MM.1S (cell line): ENCODE results near the gene TACR3.
"Not testable (repeated sequence)": the region's sequence is repeated elsewhere in the genome, so short reads cannot be mapped to it uniquely, and the experiment has no call there.

Source experiments
- DNase-seq: peaks from one replicate; pipeline ENCODE4 v3.0.0-alpha.2; 2015
- H2AFZ ChIP-seq: fragments of 300-600 bp; sonication (generic); 2 replicates; pipeline ENCODE4 v1.6.0; 2016; ENCODE audit warnings: antibody characterized with exemption, low read length
- H3F3A ChIP-seq: fragments of 300-600 bp; sonication (generic); 2 replicates; pipeline ENCODE4 v1.6.1; 2016; ENCODE audit warnings: mild to moderate bottlenecking, antibody characterized with exemption, low read length, moderate library complexity, mixed read lengths; ENCODE audit not compliant: insufficient read depth
- H3K27ac ChIP-seq: fragments of 300-600 bp; sonication (generic); 2 replicates; pipeline ENCODE4 v1.5.1; 2016; ENCODE audit warnings: mild to moderate bottlenecking, low read length
- H3K27me3 ChIP-seq: fragments of 300-600 bp; sonication (generic); replicated peaks from 2 replicates; pipeline ENCODE4 v1.6.0; 2016; ENCODE audit warnings: low read length; ENCODE audit not compliant: insufficient read depth
- H3K36me3 ChIP-seq: fragments of 300-600 bp; sonication (generic); replicated peaks from 2 replicates; pipeline ENCODE4 v1.6.1; 2016; ENCODE audit warnings: mild to moderate bottlenecking, low read length, mixed read lengths; ENCODE audit not compliant: insufficient read depth
- H3K4me1 ChIP-seq: fragments of 300-600 bp; sonication (generic); 2 replicates; pipeline ENCODE4 v1.6.1; 2016; ENCODE audit warnings: low read length, mixed read lengths
- H3K4me2 ChIP-seq: fragments of 300-600 bp; sonication (generic); 2 replicates; pipeline ENCODE4 v1.6.0; 2016; ENCODE audit warnings: low read depth, low read length
- H3K4me3 ChIP-seq: fragments of 300-600 bp; sonication (generic); 2 replicates; pipeline ENCODE4 v1.5.1; 2016; ENCODE audit warnings: low read length, mixed read lengths
- H3K79me2 ChIP-seq: fragments of 300-600 bp; sonication (generic); 2 replicates; pipeline ENCODE4 v1.6.1; 2016; ENCODE audit warnings: mixed run types, low read length, mixed read lengths
- H3K9ac ChIP-seq: fragments of 300-600 bp; sonication (generic); 2 replicates; pipeline ENCODE4 v1.6.1; 2016; ENCODE audit warnings: low read length, mixed read lengths
- H3K9me2 ChIP-seq: fragments of 300-600 bp; sonication (generic); replicated peaks from 2 replicates; pipeline ENCODE4 v1.6.1; 2016; ENCODE audit warnings: mild to moderate bottlenecking, low read length, mixed read lengths; ENCODE audit not compliant: insufficient read depth
- H3K9me3 ChIP-seq: fragments of 300-600 bp; sonication (generic); replicated peaks from 2 replicates; pipeline ENCODE4 v1.6.1; 2016; ENCODE audit warnings: mild to moderate bottlenecking, low read length, mixed read lengths; ENCODE audit not compliant: insufficient read depth
- H4K20me1 ChIP-seq: fragments of 300-600 bp; sonication (generic); 2 replicates; pipeline ENCODE4 v1.6.1; 2016; ENCODE audit warnings: mild to moderate bottlenecking, low read length, moderate library complexity, mixed read lengths; ENCODE audit not compliant: insufficient read depth
- CTCF ChIP-seq: fragments of 300-600 bp; sonication (generic); IDR thresholded peaks from 2 replicates; pipeline ENCODE4 v1.5.1; 2016; ENCODE audit warnings: antibody characterized with exemption, low read length, mixed read lengths
- EZH2 ChIP-seq: fragments of 300-600 bp; sonication (generic); optimal IDR thresholded peaks from 2 replicates; pipeline ENCODE3; 2017; ENCODE audit warnings: low read depth, mild to moderate bottlenecking, antibody characterized with exemption, low read length, mixed read lengths
- EZH2phosphoT487 ChIP-seq: fragments of 300-600 bp; sonication (generic); IDR thresholded peaks from 2 replicates; pipeline ENCODE4 v1.6.1; 2018; ENCODE audit warnings: antibody characterized with exemption, low read length

Gene TACR3

GRCh38 chr4:103719105-103719829 is 518 bp downstream of the TACR3 start:
- no peaks in the 10 kb centered on the region for H3K36me3 ChIP-seq
- TF ChIP-seq EZH2, result no peak
- TF ChIP-seq CTCF, result no peak
- TF ChIP-seq EZH2phosphoT487, result no peak
- H3K27ac ChIP-seq, result no peak overlapping the region
- no peaks in the 10 kb centered on the region for H3F3A ChIP-seq
- no peaks in the 10 kb centered on the region for H3K9me2 ChIP-seq
- H3K9ac ChIP-seq, result no peak overlapping the region
- no peaks in the 10 kb centered on the region for H3K9me3 ChIP-seq
- no peak overlapping the region for H3K4me3 ChIP-seq
- H3K4me2 ChIP-seq, result no peak overlapping the region
- no peaks in the 10 kb centered on the region for H3K79me2 ChIP-seq
- H3K27me3 ChIP-seq, result no peaks in the 10 kb centered on the region
- no peaks in the 10 kb centered on the region for H4K20me1 ChIP-seq
- H3K4me1 ChIP-seq, result no peaks in the 10 kb centered on the region
- no peak for DNase-seq
- no peak overlapping the region for H2AFZ ChIP-seq

DNA sequence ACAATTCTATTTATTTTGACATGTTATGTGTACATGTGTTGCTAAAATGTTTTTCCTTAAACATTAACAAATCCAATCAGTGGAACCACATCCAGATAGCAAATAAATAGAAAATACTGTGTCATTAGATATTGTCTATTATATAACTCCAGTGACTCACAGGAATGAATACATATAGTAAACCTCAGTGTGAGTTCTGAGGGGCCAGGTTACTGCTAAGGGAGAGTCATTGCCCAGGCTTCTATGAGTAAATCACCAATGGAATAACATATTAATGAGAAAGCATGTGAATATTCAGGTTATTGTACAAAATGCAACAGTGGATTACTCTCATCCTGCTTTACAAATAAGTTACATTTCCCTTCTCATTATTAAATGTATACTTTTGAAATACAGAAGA is 27.2 kb downstream of the TACR3 start:
- no peak overlapping the region for H3K27ac ChIP-seq
- TF ChIP-seq EZH2, result no peak
- TF ChIP-seq CTCF, result no peak
- no peak for TF ChIP-seq EZH2phosphoT487

GRCh38 chr4:103673983-103674382 is 45.8 kb downstream of the TACR3 start:
- no peak overlapping the region for H3K27ac ChIP-seq
- no peaks in the 10 kb centered on the region for H3K9me2 ChIP-seq
- no peak overlapping the region for H2AFZ ChIP-seq
- no peak for DNase-seq
- no peaks in the 10 kb centered on the region for H3F3A ChIP-seq
- H3K9ac ChIP-seq, result no peak overlapping the region
- no peaks in the 10 kb centered on the region for H3K79me2 ChIP-seq
- no peaks in the 10 kb centered on the region for H3K4me1 ChIP-seq
- no peaks in the 10 kb centered on the region for H4K20me1 ChIP-seq
- no peak overlapping the region for H3K4me2 ChIP-seq
- H3K9me3 ChIP-seq, result no peaks in the 10 kb centered on the region
- H3K27me3 ChIP-seq, result no peaks in the 10 kb centered on the region
- H3K36me3 ChIP-seq, result no peaks in the 10 kb centered on the region
- TF ChIP-seq EZH2phosphoT487 (no peak), CTCF (no peak), EZH2 (no peak)
- H3K4me3 ChIP-seq, result no peak overlapping the region

More for the DNA sequence above, 27.2 kb downstream of the TACR3 start:
- Histone ChIP-seq H3K9me2 (no peaks in the 10 kb centered on the region), H2AFZ (no peak overlapping the region), H3K4me3 (no peak overlapping the region), H3K79me2 (no peaks in the 10 kb centered on the region), H3F3A (no peaks in the 10 kb centered on the region), H3K9ac (no peak overlapping the region), H3K36me3 (no peaks in the 10 kb centered on the region), H3K4me1 (no peaks in the 10 kb centered on the region), H4K20me1 (no peaks in the 10 kb centered on the region), H3K4me2 (no peak overlapping the region), H3K9me3 (no peaks in the 10 kb centered on the region), H3K27me3 (no peaks in the 10 kb centered on the region)
- DNase-seq, result no peak

DNA sequence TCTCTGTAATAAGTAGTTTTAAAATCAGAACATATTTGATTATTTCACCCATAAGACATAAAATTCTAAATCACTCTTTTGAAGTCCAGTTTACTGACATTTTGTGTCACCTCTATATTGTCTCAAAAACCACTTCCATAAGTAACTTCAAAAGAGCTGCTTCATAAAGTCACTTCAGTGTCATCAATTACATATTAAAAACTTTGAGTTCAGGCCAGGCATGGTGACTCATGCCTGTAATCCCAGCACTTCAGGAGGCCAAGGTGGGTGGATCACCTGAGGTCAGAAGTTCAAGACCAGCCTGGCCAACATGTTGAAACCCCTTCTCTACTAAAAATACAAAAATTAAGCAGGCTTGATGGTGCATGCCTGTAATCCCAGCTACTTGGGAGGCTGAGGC is 53.0 kb downstream of the TACR3 start:
- DNase-seq, H3K27ac ChIP-seq, H4K20me1 ChIP-seq, H3K9ac ChIP-seq, H3K79me2 ChIP-seq, H3K9me2 ChIP-seq, H3K4me3 ChIP-seq, H3F3A ChIP-seq, H3K27me3 ChIP-seq, H3K4me1 ChIP-seq, H3K36me3 ChIP-seq, H3K4me2 ChIP-seq, H3K9me3 ChIP-seq, H2AFZ ChIP-seq: not testable (repeated sequence)
